Measurements from ENCODE around the gene ENO1.
"Not testable (repeated sequence)": the region's sequence is repeated elsewhere in the genome, so short reads cannot be mapped to it uniquely, and the experiment has no call there.

ENO1 gene

DNA sequence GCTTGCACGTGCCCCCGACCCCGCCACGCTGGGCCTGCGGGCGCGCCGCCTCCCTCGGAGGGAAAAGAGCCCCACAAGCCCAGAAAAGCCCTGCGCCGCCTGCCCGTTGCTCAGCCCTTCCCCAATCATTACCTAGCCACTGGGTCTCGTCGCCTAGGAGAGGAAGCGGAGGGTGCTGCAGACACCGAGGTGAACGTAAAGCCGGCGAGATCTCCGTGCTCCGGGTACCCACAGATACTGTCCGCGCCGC is at the start of gene ENO1:
TSS of gene ENO1 (minus strand) at position 239 of the 250 bp plus-strand sequence. CDS start 3,778 bp downstream, outside the sequence.
- DNase-seq: no peak

DNA sequence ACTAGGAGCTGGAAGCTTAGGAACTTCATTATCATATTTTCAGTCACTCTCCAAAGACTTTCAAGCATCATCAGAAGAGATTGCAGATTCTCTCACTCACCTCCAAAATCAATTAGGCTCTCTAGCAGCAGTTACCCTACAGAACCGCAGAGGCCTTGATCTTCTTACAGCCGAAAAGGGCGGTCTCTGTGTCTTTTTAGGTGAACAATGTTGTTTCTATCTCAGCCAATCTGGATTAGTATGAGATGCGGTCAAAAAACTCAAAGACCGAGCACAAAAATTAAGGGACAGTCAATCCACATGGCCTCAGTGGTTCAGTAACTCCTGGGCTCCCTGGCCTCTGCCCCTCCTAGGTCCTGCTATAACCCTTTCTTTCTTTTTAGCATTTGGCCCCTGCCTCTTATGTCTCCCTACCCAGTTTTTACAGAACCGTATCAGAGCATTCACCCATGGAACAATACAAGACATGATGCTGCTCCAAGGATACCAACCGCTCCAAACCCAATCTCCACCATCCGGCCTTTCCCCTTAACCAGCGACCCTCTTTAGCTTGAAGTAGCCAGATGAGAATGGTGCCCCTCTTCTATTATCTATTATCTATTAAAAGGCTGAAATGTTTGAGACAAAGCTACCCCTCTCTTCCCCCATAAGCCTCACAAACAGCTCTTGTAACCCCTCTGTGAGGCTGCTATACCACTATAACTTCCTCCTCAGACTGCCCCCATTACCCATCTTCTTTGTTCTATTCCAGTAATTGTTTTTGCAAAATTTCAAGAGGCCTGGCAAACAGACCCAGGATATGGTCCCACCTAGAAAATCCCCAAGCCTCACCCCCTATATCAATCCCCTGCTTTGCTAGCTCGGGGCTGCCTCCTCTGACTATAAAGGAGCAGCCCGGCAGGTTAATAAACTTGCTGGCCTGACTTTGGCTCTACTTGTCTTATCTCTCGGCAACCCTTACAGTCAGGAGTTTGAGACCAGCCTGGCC is 48.5 kb upstream of the ENO1 start:
- no peak for DNase-seq

DNA sequence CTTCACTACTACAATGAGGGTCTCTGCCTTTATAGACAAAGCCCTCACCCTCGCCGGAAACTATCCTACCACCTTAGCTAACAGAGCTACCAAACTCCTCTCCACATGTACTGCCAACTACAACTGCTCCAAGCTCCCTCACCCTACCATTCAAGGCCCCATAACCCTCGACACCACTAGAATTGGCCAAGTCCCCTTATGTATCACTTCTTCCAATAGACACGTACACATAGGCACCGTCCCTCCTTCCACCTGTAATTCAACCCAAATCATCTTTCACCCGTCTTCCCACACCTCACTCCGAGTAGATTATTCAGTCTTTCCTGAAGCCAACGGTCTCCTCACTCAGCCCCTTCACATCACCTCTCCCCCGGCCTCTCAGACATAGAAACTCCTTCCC is 47.5 kb upstream of the ENO1 start:
- DNase-seq: no peak

DNA sequence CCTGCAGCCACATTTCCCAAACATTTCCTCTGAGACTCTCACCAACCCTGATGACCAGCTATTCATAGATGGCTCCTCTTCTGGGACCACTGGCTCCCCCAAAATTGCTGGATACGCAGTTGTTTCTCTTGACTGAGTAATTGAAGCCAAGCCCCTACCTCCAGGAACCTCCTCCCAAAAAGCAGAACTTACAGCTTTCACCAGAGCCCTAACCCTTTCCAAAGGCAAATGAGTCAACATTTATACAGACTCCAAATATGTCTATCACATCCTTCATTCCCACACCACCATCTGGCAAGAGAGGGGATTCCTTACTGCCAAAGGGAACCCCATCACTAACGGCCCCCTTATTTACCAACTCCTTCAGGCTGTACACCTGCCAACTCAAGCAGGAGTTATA is 46.9 kb upstream of the ENO1 start:
- DNase-seq: no peak

DNA sequence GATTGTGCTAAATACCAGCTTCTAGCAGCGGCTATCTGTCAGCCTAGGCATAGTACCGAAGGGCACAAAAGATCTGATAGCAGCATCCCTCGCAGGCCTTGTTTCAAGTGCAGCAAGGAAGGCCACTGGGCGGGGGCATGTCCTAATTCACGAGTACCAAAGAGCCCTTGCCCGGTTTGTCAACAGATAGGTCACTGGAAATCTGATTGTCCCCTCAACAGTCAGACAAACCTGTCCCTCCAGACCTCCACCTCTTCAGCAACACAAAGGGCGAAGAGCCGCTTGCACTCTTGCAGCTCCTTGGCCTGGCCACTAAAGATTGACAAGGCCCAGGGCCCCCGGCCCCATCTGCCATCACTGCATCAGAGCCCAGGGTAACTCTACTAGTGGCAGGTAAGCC is 44.5 kb upstream of the ENO1 start:
- DNase-seq: no peak

DNA sequence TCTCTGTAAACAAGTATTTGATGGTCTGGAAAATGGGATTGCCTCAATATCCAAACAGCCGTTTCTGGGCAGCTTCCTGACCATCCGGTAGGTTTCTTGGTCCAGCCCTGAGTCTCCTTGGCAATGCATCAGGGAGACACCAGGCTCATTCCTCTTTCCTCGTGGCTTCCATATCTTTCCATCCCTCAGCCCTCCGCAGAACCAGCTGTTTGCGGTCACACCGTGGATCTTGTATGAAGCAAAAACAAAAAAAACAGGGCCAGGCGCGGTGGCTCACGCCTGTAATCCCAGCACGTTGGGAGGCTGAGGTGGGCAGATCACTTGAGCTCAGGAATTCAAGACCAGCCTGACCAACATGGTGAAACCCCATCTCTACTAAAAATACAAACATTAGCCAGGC is 39.0 kb upstream of the ENO1 start:
- DNase-seq: not testable (repeated sequence)

DNA sequence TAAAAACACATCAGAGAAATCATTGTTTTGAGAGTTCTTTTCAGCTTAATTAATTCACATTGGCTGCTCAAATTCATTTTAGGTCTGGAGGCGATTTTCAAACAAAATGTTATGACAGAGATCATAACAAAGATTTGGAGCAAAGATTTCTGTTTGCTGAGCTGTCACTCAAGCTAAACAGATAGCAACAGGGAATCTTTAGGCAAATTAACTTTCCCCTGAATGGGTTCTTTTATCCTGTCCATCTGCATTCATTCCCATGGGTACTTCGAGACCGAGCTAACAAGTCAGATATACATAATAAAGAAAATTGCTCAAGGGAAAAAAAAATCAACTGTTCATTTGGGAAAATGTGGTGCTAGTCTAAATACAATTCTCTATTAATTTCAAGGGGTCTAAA is 37.0 kb upstream of the ENO1 start:
- no peak for DNase-seq

DNA sequence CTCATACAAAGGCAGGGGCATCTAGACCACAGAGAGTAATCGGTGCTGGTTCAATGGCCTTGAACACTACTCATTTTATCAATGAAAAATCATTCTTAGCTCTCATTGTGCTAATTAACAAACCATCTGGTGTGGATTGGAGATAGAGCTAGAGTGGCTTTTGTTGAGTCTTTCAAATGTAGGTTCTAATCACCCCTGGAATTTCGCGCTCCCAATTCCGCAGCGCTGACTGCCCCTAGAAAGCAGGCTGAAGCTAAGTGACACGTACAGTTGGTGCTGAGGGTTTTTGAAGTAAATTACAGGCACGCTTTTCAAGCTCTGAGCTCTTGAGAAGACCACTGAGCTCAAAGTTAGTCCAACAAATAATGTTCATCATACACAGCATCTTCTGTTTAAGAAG is 36.0 kb upstream of the ENO1 start:
- no peak for DNase-seq

DNA sequence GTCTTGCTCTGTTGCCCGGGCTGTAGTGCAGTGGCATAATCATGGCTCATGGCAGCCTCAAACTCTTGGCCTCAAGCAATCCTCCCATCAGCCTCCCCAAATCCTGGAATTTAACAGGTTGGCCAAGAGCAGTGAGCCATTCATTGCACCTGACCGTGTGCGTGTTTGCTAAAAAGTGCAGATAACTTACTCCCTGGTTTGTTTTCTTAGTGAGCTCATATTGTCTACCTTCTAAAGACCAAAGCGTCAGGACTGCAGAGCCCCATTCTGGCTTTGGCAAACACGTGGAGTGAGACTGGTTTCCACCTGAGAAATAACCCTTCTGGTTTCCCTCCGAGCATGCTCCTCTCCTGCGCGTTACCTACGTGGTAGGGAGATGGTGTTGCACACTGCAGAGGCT is 35.0 kb upstream of the ENO1 start:
- DNase-seq: no peak

DNA sequence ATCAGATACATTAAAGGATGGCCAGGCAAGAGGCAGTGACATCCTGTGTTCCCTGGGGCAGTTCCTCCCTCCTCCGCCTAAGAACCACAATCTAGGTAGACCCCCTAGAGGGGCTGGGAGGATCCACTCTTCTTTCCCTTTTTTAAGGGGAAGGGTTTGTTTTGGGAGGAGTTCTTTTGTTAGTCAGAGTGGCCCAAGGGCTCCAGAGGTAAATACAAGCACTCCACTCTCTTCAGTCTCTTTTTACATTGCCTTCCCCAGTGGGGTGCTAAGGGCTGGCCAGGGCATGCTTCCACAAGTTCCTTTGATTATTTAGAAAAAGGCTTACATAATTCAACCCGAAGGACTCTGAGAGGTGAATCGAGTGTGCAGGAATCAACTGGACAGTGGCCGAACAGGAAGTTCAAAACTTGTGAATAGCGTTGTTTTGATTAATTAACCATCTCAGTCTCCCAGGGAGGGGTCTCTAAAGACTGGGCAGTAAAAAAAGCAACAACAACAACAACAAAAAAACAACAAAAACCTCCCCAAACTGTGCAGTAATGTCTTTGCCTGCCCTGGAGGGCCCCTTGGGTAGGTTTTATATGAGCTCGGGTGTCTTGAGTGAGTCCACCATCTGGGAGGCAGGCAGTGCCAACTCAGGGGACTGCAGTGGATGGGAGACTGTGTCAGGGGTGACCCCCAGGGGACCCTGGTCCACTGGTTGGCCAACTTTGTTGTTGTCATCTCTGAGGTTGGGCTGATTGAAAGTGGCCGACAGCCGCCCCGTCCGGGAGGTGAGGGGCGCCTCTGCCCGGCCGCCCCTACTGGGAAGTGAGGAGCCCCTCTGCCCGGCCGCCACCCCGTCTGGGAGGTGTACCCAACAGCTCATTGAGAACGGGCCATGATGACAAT is 33.2 kb upstream of the ENO1 start:
- DNase-seq: no peak

DNA sequence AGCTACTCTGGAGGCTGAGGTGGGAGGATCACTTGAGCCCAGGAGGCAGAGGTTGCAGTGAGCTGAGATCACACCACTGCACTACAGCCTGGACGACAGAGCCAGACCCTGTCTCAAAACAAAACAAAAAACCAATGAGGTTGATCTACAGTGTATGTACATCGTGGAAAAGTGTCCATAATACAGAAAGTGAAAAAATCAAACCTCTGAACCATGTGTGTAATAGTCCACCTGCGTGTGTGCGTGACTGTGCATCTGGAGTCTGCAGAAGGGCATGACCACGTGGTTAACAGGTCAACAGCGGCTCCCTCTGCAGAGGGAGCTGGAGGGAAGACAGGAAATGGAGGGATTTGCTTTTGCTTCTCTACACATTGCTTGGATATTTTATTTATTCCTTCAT is 32.4 kb upstream of the ENO1 start:
- DNase-seq: peak; percentile 22

DNA sequence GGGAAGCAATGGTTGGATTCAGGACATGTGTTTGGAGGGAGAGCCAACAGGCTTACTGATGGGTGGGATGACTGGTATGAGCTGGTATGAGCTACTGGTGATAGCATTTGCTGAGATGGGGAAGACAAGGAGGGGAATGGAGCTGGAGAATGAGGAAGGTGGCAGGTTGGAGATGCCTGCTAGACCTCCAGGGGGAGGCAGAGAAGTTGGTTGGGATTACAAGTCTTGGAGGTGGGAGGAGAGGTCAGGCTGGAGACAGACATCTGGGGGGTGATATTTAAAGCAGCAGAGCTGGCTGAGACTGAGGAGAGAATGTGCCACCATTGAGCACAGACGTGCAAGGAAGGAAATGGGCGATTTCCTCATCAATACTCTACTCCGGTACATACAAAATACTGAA is 31.8 kb upstream of the ENO1 start:
- no peak for DNase-seq

DNA sequence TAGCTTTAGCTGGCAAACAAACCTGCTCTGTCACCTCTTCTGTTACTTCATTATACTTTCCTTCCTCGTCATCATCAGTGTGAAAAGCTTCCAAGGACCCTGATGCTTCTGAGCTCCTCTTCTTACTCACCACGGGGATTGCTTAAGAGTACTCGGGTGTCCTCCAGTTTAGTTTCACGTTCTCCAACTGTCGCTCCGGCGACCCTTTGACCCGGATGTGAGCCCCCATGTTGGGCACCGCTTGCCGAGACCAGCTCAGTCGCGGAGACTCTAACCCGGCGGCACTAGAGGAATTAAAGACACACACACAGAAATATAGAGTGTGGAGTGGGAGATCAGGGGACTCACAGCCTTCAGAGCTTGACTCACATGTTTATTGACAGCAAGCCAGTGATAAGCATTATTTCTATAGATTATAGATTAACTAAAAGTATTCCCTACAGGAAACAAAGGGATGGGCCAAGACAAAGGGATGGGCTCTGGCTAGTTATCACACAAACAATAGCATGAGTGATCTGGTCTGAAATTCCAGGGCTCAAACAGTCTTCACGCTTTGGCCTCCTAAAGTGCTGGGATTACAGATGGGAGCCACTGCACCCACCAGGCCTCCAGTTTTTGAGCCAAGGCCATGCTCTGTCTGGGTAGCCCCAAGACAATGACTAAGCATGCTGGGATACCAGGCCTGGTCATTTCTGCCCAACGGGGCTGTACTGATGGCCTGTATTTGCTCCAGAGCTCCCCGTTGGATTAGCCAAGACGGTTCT is 30.1 kb upstream of the ENO1 start:
- DNase-seq: peak; percentile 15

DNA sequence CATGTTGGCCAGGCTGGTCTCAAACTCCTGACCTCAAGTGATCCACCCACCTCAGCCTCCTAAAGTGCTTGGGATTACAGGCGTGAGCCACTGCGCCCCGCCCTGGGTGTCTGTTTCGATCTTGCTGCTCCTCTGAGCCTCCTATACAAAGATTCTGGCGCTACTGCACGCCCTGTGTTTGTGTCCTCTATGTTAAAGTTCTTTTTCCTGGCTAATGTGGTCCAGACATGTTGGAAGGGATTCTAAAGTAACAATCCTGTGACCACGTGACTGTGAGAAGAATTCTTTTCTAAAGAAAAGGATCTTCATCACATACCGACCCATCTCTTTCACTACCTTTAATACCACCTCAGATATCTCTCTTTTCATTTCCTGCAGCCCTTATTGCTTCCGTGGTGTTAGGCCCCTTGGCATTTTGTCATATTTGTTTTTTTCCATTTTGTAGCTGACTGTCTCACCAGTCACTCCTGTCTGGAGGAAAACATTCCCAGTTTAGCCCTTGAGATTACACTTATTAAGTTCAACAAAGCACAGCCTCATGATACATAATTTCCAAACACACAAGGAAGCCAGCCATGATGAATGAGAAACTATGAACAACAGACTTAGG is 27.2 kb upstream of the ENO1 start:
- DNase-seq: peak; percentile 48

DNA sequence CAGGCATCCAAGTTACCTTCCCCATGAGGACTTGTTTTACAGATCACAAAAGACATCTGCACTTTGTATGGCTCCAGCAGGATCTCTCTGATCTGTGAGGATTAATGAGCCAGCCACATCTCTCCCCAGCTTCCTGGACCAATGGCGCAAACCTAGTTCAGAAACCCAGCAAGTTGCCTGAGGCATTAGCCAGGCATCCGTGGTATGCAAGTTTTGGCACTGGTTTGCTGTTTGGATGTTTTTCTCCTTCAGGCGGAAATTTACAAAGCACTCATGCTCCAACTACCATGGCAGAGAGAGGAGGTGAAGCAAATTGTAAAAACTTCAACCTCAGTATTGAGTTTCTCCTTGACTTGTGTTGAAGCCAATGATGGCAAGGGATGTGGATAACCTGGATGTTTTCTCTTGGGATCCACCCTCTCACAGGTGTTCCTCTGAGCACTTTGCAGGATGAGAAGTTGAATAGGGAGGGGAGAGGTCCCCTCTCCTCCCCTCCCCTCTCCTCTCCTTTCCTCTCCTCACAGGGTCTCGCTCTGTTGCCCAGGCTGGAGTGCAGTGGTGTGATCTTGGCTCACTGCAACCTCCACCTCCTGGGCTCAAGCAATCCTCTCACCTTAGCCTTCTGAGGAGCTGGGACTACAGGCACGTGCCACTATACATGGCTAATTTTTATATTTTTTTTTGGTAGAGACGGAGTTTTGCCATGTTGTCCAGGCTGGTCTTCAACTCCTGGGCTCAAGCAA is 25.6 kb upstream of the ENO1 start:
- DNase-seq: peak; percentile 98

DNA sequence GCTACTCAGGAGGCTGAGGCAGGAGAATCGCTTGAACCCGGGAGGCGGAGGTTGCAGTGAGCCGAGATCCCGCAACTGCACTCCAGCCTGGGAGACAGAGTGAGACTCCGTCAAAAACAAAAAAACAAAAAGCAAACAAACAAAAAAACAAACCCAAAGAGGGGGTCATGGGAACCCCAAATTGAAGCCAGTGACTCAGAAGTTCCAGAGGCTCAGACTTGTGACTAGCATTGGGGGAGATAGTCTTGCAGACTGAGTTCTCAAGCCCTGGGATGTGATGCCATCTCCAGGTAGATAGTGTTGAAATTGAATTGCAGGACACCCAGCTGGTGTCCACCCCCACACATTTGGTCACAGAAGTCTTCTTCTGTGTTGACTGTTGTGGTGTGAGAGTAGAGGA is 24.9 kb upstream of the ENO1 start:
- DNase-seq: peak; percentile 54

DNA sequence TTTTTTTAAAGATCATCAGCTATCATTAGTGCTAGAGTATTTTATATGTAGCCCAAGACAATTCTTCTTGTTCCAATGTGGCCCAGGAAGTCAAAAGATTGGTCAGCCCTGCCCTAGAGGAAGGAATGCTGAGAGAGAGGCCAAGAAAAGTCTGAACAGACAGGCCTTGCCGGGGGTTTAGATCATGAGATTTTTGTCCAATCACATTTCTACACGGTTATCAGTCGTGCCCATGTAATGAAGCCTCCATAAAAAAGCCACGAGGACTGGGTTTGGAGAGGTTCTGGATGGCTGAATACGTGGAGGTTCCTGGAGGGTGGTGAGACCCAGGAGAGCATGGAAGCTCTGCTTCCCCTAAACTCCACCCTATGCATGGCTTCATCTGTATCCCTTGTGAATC is 24.3 kb upstream of the ENO1 start:
- DNase-seq: peak; percentile 64

DNA sequence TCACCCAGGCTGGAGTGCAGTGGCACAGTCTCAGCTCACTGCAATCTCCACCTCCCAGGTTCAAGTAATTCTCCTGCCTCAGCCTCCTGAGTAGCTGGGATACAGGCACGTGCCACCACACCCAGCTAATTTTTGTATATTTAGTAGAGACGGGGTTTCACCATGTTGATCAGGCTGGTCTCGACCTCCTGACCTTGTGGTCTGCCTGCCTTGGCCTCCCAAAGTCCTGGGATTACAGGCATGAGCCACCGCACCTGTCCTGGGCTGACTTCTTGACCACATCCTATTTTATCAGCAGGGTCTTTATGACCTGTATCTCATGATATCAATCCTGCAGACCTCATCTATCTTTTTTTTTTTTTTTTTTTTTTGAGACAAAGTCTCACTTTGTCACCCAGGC is 22.2 kb upstream of the ENO1 start:
- not testable (repeated sequence) for DNase-seq

DNA sequence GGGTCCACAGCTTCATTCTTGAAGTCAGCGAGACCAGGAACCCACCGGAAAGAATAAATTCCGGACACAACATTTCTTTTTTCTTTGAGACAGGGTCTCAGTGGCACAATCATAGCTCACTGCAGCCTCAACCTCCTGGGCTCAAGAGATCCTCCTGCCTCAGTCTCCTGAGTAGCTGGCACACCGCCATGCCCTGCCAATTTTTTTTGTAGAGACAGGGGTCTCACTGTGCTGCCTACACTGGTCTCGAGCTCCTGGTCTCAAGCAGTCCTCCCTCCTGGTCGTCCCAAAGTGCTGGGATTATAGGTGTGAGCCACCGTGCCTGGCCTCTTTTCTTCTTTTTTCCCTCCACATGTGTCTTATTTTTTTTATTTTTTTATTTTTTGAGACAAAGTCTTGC is 20.6 kb upstream of the ENO1 start:
- DNase-seq: no peak

DNA sequence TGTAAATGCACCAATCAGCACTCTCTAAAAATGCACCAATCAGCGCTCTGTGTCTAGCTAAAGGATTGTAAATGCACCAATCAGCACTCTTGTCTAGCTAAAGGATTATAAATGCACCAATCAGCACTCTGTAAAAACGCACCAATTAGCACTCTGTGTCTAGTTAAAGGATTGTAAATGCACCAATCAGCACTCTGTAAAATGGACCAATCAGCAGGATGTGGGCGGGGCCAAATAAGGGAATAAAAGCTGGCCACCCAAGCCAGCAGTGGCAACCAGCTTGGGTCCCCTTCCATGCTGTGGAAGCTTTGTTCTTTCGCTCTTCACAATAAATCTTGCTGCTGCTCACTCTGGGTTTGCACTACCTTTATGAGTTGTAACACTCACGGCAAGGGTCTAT is 19.9 kb upstream of the ENO1 start:
- DNase-seq: not testable (repeated sequence)

DNA sequence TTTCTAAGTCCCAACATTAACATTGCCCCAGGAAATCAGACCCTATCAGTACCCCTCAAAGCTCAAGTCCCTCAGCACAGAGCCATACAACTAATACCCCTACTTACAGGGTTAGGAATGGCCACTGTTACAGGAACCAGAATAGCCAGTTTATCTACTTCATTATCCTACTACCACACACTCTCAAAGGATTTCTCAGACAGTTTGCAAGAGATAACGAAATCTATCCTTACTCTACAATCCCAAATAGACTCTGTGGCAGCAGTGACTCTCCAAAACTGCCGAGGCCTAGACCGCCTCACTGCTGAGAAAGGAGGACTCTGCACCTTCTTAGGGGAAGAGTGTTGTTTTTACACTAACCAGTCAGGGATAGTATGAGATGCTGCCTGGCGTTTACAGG is 19.0 kb upstream of the ENO1 start:
- not testable (repeated sequence) for DNase-seq

DNA sequence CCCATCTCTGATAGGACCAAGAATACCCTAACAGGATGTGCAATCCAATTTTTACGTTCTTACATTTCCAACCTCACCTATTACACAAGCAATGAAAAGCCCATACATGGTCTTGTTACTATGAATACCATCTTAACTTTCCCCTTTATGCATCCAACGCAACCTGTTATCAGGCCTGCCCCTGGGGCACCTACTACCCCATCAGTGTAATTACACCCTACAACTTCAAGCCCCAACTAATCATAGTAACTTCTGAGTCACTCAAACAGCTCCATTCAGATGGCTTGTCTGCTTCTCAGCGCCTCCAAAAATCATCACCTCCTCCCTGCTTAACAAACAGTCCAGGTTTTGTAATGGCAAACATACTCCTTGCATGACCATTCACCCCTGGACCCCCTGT is 18.3 kb upstream of the ENO1 start:
- DNase-seq: not testable (repeated sequence)

All from fibroblast of skin of right biceps (primary cell).